Measurements from ENCODE around the gene PER1.
A peak's percentile ranks its signal among the peaks of the same experiment; 100 is the strongest.

The PER1 gene

GRCh38 chr17:8154608-8155155 lies 2.5 kb upstream of the PER1 start:
- no peak for DNase-seq (ENCODE audit: low read depth in 2 of 2)

DNA sequence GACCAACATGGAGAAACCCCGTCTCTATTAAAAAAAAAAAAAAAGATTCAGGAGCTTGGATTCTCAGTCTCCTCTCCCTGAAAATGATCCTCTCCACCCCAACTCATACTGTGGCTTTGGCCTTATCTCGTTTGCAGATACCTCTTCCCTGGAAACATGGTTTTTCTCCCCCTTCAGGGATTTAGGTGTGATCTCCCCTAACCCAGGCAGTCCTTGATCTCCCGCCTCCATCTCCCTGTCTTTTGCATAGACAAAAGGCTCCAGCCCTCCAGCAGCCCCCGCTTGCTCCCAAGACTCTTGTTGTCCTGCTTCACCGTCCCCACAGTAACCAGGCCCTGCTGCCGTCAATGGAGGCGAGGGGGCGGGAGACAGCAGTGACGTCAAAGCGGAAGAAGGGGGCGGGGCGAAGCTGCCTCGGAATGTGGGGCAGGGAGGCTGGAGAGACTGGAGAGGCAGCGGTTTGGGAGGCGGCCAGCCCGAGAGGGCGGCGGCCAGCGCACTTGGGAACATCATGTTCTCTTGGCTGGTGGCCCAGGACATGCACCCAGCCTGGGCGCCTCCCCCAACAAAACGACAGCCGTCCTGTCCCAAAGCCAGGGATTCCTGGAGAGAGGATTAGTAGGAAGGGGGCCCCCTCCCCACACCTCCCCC lies 1.9 kb upstream of the PER1 start:
- DNase-seq (ENCODE audit: low read depth in 2 of 2): peak; percentile 62 to 90

GRCh38 chr17:8153525-8153956 lies 1.3 kb upstream of the PER1 start:
- peak in 1 of 2 donors; percentile 46 for DNase-seq (ENCODE audit: low read depth in 2 of 2)

- no peak for DNase-seq (ENCODE audit: low read depth in 2 of 2)
These were observed 837 bp upstream of the PER1 start for GRCh38 chr17:8153031-8153451.

DNA sequence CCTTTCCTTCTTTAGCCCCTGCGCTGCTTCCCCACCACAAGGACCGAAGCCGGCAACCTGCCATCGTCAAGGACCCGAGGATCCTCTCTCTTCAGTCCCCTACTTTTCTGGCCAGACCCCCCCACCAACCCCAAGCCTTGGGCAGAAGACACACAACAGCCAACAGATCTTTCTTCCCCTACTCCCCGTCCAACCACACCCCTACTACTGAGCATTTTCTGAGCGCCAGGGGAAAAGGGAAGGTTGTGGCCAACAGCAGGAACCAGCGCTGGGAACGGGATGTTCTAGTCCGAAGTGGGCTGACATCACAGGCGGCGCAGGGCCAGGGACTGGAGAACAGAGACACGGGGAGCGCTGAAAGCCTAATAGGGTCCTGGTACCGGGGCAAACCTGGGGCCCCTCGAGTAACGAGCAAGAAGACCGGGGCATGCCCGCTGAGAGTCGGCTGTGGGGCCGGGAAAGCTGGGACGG lies 528 bp downstream of the PER1 start:
- DNase-seq (ENCODE audit: low read depth in 2 of 2): no peak

DNA sequence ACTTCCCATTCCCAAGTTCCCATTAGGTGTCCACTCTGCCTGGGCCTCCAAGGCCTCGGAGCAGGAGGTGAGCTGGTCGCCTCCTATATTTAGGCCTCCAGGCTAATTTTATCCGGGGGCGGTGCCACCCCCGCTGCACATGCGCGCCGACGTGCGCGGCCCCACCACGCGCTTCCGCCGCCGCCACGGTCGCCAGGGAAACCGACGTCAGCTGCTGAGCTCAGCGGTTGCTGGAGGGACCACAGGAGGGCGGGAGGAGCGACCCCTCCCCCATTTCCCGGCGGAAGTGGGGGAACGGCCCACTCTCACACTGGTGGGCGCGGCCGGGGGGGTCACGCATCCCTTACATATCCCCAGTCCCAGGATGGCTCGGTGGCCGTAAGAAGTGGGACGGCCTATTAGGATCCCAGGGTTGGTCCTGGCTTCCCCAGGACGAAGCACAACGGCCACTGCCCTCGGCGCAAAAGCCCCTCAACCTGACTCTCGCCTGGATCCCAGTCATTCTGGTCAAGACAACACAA lies 1.0 kb downstream of the PER1 start:
- DNase-seq (ENCODE audit: low read depth in 2 of 2): peak; percentile 78 to 82

GRCh38 chr17:8150194-8151119 lies 1.7 kb downstream of the PER1 start:
- DNase-seq (ENCODE audit: low read depth in 2 of 2): no peak

GRCh38 chr17:8149419-8150193 lies 2.6 kb downstream of the PER1 start:
- no peak for DNase-seq (ENCODE audit: low read depth in 2 of 2)

- DNase-seq (ENCODE audit: low read depth in 2 of 2): no peak
These were observed 3.6 kb downstream of the PER1 start for GRCh38 chr17:8148560-8148959.

DNA sequence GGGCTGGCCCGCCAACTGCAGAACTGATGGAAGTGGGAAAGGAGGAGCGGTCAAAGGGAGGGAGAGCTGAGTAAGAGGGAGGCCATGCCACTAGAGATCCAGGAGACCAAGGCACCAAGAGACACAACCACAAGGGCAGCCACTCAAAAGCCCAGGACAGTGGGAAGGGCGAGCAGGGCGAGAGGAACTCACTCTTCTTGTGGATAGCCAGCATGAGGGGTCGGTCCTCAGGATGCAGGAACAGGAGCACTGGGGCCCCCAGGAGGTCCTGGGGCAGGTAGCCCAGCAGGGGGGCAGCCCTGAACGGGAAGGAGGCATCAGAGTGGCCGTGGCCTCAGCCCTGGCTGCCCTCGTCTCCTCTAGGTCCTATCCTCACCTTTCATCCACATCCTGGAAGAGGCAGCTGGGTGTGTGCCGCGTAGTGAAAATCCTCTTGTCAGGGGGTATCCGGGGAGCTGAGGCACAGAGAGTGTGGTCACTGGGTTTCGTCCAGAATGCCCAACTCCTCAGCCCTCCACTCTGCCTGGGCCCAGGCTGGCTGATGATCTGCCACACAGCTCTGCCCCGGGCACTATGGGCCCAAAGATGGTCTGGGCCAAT lies 4.3 kb downstream of the PER1 start:
- DNase-seq (ENCODE audit: low read depth in 2 of 2): no peak

GRCh38 chr17:8147141-8147804 lies 4.9 kb downstream of the PER1 start:
- DNase-seq (ENCODE audit: low read depth in 2 of 2): no peak

DNA sequence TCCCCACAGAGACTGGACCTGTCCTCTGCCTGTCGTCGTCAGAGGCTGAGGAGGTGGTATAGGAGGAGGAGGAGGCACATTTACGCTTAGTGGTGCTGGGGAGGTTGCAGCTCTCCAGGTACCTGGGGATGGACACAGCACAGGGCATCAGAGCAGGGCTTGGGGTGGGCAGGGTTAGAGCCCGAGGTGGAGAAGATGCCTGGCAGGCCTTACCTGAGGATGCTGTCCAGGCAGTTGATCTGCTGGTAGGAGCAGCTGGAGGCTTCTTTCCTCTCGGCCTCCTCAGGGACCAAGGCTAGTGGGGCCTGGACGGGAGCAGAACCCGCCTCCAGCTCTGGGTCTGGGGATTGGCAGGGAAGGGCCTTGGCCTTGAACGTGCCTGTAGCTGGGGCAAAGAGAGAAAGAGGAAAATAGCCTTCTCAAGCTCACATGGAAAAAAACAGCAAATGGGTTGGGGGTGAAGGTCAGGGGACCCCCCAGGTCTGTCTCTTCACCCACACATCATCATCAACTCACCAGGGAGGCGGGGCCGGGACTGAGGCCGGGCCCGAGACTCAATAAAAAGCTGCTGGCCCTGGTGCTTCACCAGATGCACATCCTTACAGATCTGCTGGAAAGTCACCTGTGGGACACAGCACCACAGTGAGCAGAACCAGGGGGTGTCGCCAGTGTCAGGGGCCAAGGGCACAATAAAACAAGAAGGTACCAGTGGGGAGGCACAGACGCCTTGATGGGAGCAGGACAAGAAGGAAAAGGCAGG lies 5.6 kb downstream of the PER1 start:
- DNase-seq (ENCODE audit: low read depth in 2 of 2): no peak

DNA sequence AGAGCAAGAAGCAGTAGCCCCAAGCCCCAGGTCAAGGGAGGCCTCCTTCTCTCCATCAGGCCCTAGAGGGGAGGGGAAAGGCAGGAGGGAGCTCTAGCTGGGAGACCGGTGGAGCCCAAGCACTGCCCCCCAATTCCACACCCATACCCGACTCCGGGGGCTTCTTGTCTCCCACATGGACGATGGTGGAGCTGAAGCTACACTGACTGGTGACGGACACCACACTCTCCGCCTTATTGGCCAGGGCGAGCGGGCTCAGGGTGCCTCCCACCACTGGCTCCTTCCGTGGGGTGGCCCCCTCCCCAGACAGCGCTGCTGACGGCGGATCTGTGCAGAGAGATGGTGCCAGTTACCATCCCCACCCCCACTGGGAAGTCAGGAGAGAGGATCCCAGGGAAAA lies 6.4 kb downstream of the PER1 start:
- DNase-seq (ENCODE audit: low read depth in 2 of 2): no peak

DNA sequence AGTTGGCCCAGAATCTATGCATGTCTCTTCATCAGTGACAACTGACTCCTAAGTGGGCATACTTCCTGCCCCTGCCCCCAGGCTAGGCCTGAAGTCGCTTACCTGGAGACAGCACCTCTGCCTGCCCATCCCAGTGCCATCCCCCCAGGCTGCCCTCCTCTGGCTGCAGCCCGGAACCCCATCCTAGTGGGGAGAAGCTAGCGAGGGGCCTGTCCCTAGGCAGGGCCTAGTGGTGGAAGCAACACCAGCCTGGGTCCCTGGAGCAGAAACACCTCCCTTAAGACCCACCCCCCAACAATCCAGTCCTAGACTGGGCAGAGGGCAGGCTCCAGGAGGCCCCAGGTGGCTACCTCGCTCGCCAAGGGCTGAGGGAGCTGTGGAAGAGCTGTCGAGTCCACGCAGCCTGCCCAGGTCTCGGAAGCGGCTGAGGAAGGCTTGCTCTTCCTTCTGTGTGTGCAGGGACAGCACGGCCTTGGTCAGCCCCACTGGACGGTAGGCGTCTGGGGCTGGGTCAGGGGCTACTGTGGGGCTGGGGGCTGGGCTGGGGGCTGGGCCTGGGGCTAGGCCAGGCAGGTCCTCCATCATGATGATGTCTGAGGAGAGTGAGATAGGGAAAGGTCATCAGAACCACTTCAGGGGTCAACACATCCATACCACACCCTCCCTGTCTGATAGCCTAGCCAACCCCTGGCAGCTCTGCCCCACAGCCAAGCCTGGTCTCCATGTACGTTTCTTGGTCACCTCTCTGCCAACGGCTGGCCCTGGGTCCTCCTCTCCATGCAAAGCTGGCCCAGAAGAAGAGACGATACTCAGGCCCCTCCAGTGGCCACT lies 7.6 kb downstream of the PER1 start:
- no peak for DNase-seq (ENCODE audit: low read depth in 2 of 2)

- no peak for DNase-seq (ENCODE audit: low read depth in 2 of 2)
These were observed 8.4 kb downstream of the PER1 start for GRCh38 chr17:8143581-8144400.

- no peak for DNase-seq (ENCODE audit: low read depth in 2 of 2)
These were observed 9.2 kb downstream of the PER1 start for GRCh38 chr17:8142887-8143580.

DNA sequence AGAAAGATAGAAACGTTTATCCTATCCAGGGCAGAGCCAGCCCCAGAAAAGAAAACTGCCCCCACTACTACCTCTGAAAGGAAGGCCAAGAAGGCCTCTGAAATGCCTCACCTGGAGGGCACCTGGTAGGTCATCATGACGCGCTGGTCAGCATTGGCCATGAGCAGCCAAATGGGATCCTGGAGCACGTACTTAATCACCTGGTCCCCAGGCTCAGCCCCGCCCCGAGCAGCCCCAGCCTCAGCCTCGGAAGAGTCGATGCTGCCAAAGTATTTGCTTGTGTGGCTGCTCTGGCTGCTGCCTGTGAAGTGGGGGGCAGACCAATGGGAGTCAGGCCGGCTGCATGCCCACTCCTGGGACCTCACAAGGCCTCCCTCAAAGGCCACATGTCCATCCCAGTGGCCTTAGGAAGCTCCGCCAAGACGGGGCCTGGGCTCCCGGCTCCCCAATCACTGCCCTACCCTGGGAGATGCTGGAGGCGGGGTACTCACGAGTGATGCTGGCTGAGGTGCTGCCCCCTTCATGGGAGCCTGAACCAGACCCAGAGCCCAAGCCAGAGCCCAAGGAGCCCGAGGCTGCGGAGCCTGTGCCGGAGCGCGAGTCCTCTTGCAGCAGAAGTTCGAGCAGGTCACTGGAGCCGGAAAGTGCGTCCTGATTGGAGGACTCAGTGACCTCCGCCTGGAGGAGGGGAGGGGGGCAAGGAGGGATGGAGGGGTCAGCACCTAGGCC lies 9.9 kb downstream of the PER1 start:
- no peak for DNase-seq (ENCODE audit: low read depth in 2 of 2)

Data from activated CD4-positive, alpha-beta T cell treated with anti-CD3 and anti-CD28 coated beads for 24 hours (primary cell).